Mesendoderm (in vitro differentiated cells): ENCODE results near the gene STAC.
"Not testable (repeated sequence)": the region's sequence is repeated elsewhere in the genome, so short reads cannot be mapped to it uniquely, and the experiment has no call there.

Experiments
- DNase-seq: peaks from one replicate; pipeline ENCODE4 v3.0.0; 2013
- H2AK5ac ChIP-seq: 2 replicates; pipeline ENCODE4 v1.6.1; 2013; ENCODE audit warnings: low read length, inconsistent platforms
- H2BK120ac ChIP-seq: 2 replicates; pipeline ENCODE4 v1.6.1; 2013; ENCODE audit warnings: low read depth, mild to moderate bottlenecking, low read length, moderate library complexity, mixed read lengths
- H2BK15ac ChIP-seq: replicated peaks from 2 replicates; pipeline ENCODE4 v1.6.1; 2013; ENCODE audit warnings: low read depth, mild to moderate bottlenecking, moderate library complexity
- H2BK5ac ChIP-seq: 2 replicates; pipeline ENCODE4 v1.6.1; 2013; ENCODE audit warnings: low read length, inconsistent platforms
- H3K18ac ChIP-seq: 2 replicates; pipeline ENCODE4 v1.6.1; 2013; ENCODE audit warnings: mild to moderate bottlenecking, low read length, mixed read lengths
- H3K23ac ChIP-seq: one replicate; pipeline ENCODE4 v1.6.1; 2013; ENCODE audit warnings: low read length
- H3K27ac ChIP-seq: 2 replicates; pipeline ENCODE4 v1.5.1; 2013; ENCODE audit warnings: low read depth, mild to moderate bottlenecking, inconsistent platforms, low read length, moderate library complexity
- H3K27me3 ChIP-seq: 2 replicates; pipeline ENCODE4 v1.6.1; 2013; ENCODE audit warnings: low read length, control low read depth, mild to moderate bottlenecking, inconsistent platforms; ENCODE audit not compliant: insufficient read depth, poor library complexity
- H3K36me3 ChIP-seq: 2 replicates; pipeline ENCODE4 v1.6.1; 2013; ENCODE audit warnings: low read length, inconsistent platforms; ENCODE audit not compliant: control insufficient read depth, insufficient read depth
- H3K4ac ChIP-seq: one replicate; pipeline ENCODE4 v1.6.1; 2013; ENCODE audit warnings: low read depth, mild to moderate bottlenecking, low read length, moderate library complexity
- H3K4me1 ChIP-seq: 2 replicates; pipeline ENCODE4 v1.6.1; 2013; ENCODE audit warnings: low read depth, low read length, inconsistent platforms; ENCODE audit not compliant: control insufficient read depth
- H3K4me2 ChIP-seq: 2 replicates; pipeline ENCODE4 v1.6.1; 2013; ENCODE audit warnings: low read length
- H3K4me3 ChIP-seq: 2 replicates; pipeline ENCODE4 v1.5.1; 2013; ENCODE audit warnings: mild to moderate bottlenecking, low read length
- H3K56ac ChIP-seq: one replicate; pipeline ENCODE4 v1.6.1; 2013; ENCODE audit warnings: low read length
- H3K79me1 ChIP-seq: 2 replicates; pipeline ENCODE4 v1.6.1; 2013; ENCODE audit warnings: low read length, inconsistent platforms
- H3K79me2 ChIP-seq: 2 replicates; pipeline ENCODE4 v1.6.1; 2013; ENCODE audit warnings: mild to moderate bottlenecking, low read length; ENCODE audit not compliant: control insufficient read depth, insufficient read depth
- H3K9ac ChIP-seq: 2 replicates; pipeline ENCODE4 v1.6.1; 2013; ENCODE audit warnings: low read length, inconsistent platforms
- H4K5ac ChIP-seq: one replicate; pipeline ENCODE4 v1.6.1; 2013; ENCODE audit warnings: low read length
- H4K8ac ChIP-seq: one replicate; pipeline ENCODE4 v1.6.1; 2013; ENCODE audit warnings: low read depth, mild to moderate bottlenecking, control low read depth, low read length, moderate library complexity
- WGBS: extraction: QIAGEN DNeasy Blood & Tissue Kit; methylation state at CpG from one replicate; pipeline ENCODE4 v1.1.7; 2013; ENCODE audit warnings: low lambda C conversion rate, missing lambda C conversion rate; ENCODE audit not compliant: insufficient coverage; ENCODE audit errors: extremely low coverage; 5-methylcytosine and 5-hydroxymethylcytosine counted together

STAC gene

DNA sequence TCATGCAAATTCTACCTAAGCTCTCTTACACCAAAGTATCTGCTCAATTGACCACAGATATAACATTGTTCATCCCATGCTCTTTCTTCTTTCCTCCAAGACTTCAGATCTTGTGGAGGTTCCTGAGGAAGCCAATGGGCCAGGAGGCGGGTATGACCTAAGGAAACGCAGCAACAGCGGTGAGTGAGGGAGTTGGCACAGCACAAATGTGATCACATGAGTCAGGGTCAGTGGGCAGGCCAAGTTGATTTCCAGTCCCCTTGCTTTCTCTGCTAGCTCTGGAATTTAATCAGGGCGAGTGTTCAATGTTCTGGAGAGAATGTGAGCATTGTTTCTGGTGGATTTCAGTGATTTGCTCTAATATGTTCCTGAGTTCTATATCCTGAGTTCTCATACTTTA, 112.7 kb downstream of the STAC start:
- H3K56ac ChIP-seq = no peak overlapping the region
- WGBS = no CpG with 5 or more reads among the region's 4 CpGs
- no peak overlapping the region for H3K4me2 ChIP-seq
- no peak overlapping the region for H2BK15ac ChIP-seq
- H3K4me1 ChIP-seq = no peaks in the 10 kb centered on the region
- H3K27ac ChIP-seq = no peak overlapping the region
- no peak overlapping the region for H2BK5ac ChIP-seq
- no peak overlapping the region for H2BK120ac ChIP-seq
- no peak overlapping the region for H4K8ac ChIP-seq
- H3K4me3 ChIP-seq = no peak overlapping the region
- H3K27me3 ChIP-seq = no peaks in the 10 kb centered on the region
- H4K5ac ChIP-seq = no peak overlapping the region
- no peaks in the 10 kb centered on the region for H3K79me1 ChIP-seq
- no peak overlapping the region for H3K18ac ChIP-seq
- H3K4ac ChIP-seq = no peak overlapping the region
- no peak for DNase-seq
- H3K36me3 ChIP-seq = no peaks in the 10 kb centered on the region
- no peak overlapping the region for H3K23ac ChIP-seq
- H2AK5ac ChIP-seq = no peak overlapping the region
- H3K9ac ChIP-seq = no peak overlapping the region
- no peaks in the 10 kb centered on the region for H3K79me2 ChIP-seq

DNA sequence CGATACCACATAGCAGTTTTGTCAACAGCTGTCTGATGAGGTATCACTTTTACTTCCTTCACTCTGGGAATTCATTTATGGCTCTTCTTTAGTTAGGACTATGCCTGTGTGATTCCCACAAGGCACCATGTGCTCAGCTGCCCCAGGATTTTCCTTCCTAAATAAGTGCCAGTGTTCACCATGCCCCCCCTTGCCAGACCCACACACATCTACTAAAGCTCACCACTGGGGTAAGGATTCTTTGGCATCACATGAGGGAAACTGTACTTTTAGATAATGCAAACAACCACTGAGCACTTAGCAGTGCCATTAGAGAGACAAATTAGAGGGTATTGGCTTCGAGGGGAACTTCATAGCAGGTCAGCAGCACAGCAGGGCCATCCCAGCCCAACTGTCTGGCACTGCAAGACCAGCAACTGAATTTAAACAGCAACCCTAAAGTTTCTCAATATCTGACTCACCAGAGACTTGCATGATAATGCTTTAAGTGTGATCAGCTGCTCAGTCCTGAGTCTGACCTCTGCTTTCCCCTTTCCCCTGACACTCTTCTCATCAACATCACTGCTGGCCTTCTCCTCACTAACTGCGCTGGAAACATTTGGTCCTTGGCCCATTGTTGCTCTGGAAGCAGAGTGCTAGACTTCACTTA, 114.3 kb downstream of the STAC start:
- Histone ChIP-seq H3K4ac (no peak overlapping the region), H3K9ac (no peak overlapping the region), H3K79me1 (no peaks in the 10 kb centered on the region), H2BK5ac (no peak overlapping the region), H3K18ac (no peak overlapping the region), H3K4me2 (no peak overlapping the region), H3K4me1 (no peaks in the 10 kb centered on the region), H3K23ac (no peak overlapping the region), H3K56ac (no peak overlapping the region), H3K27ac (no peak overlapping the region), H3K4me3 (no peak overlapping the region), H2BK15ac (no peak overlapping the region), H3K79me2 (no peaks in the 10 kb centered on the region), H3K36me3 (no peaks in the 10 kb centered on the region), H4K8ac (no peak overlapping the region), H4K5ac (no peak overlapping the region), H3K27me3 (no peaks in the 10 kb centered on the region), H2BK120ac (no peak overlapping the region), H2AK5ac (no peak overlapping the region)
- WGBS = no CpG with 5 or more reads among the region's 3 CpGs
- no peak for DNase-seq

DNA sequence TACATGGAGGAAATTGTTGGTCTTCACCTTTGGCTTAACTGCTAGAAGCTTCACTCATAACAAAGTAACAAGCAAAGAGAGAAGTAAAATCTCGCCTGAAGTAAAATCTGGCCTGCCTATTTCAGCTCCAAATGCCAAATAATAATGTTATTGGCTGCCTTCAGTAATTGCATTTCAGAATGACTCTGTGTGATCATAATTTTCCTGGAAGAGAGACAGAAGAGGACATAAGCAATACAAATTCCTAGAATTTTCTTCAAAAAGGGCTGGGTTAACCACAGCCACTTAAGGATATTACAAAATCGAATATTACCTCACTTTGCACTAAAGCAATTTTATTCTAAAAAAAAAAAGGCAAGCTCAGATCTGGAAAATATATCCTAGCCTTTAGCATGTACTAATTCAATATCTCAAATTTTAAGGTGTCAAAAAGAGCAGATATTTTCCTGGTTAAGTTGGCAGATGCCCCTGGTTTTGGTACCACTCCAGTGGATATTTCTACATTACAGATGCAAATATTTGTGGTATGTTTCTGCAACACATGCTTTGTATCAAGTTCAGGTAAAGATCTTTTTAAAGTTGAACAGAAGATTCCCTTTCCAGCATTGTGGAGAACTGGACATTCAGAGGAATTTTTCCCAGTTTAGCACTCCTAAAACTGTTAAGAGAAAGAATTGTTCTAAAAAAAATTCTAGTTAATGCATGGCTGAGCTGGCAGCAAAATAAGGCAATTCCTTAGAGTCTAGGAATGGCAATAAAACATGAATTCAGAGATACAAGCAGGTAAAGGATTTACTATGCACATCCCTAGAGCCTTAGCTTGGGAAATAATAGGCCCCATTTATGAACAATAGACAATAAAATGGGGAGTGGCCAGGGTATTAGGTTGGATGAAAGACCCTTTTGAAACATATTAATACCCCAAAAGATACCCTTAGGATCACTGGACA, 116.7 kb downstream of the STAC start:
- H3K36me3 ChIP-seq = no peaks in the 10 kb centered on the region
- H3K27me3 ChIP-seq = no peaks in the 10 kb centered on the region
- no peak overlapping the region for H3K18ac ChIP-seq
- WGBS = no CpG with 5 or more reads among the region's 2 CpGs
- H3K79me2 ChIP-seq = no peaks in the 10 kb centered on the region
- no peak overlapping the region for H3K27ac ChIP-seq
- no peak overlapping the region for H3K9ac ChIP-seq
- no peak overlapping the region for H3K4me2 ChIP-seq
- H3K4me1 ChIP-seq = no peaks in the 10 kb centered on the region
- H2BK15ac ChIP-seq = no peak overlapping the region
- H4K5ac ChIP-seq = no peak overlapping the region
- no peak overlapping the region for H2AK5ac ChIP-seq
- H3K56ac ChIP-seq = no peak overlapping the region
- no peaks in the 10 kb centered on the region for H3K79me1 ChIP-seq
- DNase-seq = no peak
- H3K23ac ChIP-seq = no peak overlapping the region
- H3K4ac ChIP-seq = no peak overlapping the region
- no peak overlapping the region for H3K4me3 ChIP-seq
- H2BK120ac ChIP-seq = no peak overlapping the region
- H4K8ac ChIP-seq = no peak overlapping the region
- H2BK5ac ChIP-seq = no peak overlapping the region

DNA sequence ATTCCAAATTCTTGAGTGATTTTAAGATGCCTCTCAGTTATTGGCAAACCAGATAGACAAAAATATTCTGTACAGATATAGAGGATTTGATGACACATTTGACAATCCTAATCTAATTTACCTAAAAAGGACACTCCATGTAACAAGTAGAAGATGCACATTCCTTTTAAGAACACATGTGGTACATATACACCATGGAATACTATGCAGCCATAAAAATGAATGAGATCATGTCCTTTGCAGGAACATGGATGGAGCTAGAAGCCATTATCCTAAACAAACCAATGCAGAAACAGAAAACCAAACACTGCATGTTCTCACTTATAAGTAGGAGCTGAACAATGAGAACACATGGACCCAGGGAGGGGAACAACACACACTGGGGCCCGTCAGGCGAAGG, 119.7 kb downstream of the STAC start:
- H3K4me3 ChIP-seq, H3K36me3 ChIP-seq, H3K56ac ChIP-seq, H4K8ac ChIP-seq, H3K27me3 ChIP-seq, H3K4me2 ChIP-seq, H2BK120ac ChIP-seq, H3K4ac ChIP-seq, H2BK5ac ChIP-seq, H3K79me2 ChIP-seq, H3K4me1 ChIP-seq, H2AK5ac ChIP-seq, H3K9ac ChIP-seq, H3K79me1 ChIP-seq, H3K27ac ChIP-seq, H3K23ac ChIP-seq, H2BK15ac ChIP-seq, H3K18ac ChIP-seq, DNase-seq, H4K5ac ChIP-seq: not testable (repeated sequence)
- WGBS = no CpG with 5 or more reads among the region's 2 CpGs

DNA sequence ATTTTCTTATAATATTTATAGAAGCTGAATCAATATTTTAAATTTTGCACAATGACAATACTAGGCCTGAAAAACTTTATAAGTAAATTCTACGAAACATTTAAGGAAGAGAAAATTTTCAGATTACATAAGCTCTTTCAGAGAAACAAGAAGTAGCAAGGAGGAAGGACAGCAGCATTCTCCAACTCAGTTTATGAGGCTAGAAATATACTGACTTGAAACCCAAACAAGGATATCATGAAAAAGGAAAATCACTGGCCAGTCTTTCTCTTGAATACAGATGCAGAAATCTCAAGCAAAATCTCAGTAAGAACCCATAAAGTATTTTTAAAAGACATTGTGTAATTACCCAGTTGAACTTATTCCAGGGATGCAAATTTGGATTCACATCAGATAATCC, 121.3 kb downstream of the STAC start:
- H3K4me3 ChIP-seq = no peak overlapping the region
- no peak overlapping the region for H3K18ac ChIP-seq
- H3K27me3 ChIP-seq = no peaks in the 10 kb centered on the region
- no CpG with 5 or more reads among the region's 1 CpG for WGBS
- no peaks in the 10 kb centered on the region for H3K79me2 ChIP-seq
- H2BK5ac ChIP-seq = no peak overlapping the region
- no peak overlapping the region for H4K5ac ChIP-seq
- H4K8ac ChIP-seq = no peak overlapping the region
- H3K23ac ChIP-seq = no peak overlapping the region
- no peaks in the 10 kb centered on the region for H3K79me1 ChIP-seq
- no peaks in the 10 kb centered on the region for H3K4me1 ChIP-seq
- no peaks in the 10 kb centered on the region for H3K36me3 ChIP-seq
- H3K4ac ChIP-seq = no peak overlapping the region
- no peak overlapping the region for H3K9ac ChIP-seq
- H3K27ac ChIP-seq = no peak overlapping the region
- no peak overlapping the region for H3K56ac ChIP-seq
- DNase-seq = no peak
- H2AK5ac ChIP-seq = no peak overlapping the region
- no peak overlapping the region for H2BK15ac ChIP-seq
- H3K4me2 ChIP-seq = no peak overlapping the region
- H2BK120ac ChIP-seq = no peak overlapping the region
